ACHN (cell line): ENCODE results near the gene PRR30.
"Not testable (repeated sequence)": the region's sequence is repeated elsewhere in the genome, so short reads cannot be mapped to it uniquely, and the experiment has no call there.

Experiments used
- DNase-seq: peaks from one replicate; pipeline ENCODE4 v3.0.0-alpha.2; 2015
- in situ Hi-C: cut with HindIII; loops from 2 replicates; pipeline ENCODE4 v1.10.0; 2017; ENCODE audit warnings: low sequenced_read_pairs, low pct_ligation_motif_present, low pct_unique_long_range_greater_than_20kb

PRR30 gene

GRCh38 chr2:27139310-27139709 lies at the start of gene PRR30:
Gene PRR30, minus strand, starts transcription at chr2:27139410. Its CDS starts 1,081 bp downstream, at chr2:27138329.
- no peak for DNase-seq
- in situ Hi-C loops, result no loop called here

- DNase-seq, result no peak
- in situ Hi-C loops, result no loop called here
Observed at GRCh38 chr2:27186613-27187345, 47.6 kb upstream of the PRR30 start.

- DNase-seq, result no peak
- in situ Hi-C loops, result no loop called here
Observed at GRCh38 chr2:27185331-27186026, 46.3 kb upstream of the PRR30 start.

GRCh38 chr2:27184115-27184514 lies 44.9 kb upstream of the PRR30 start:
- DNase-seq, result no peak
- in situ Hi-C loops, result no loop called here

- in situ Hi-C loops, result no loop called here
- no peak for DNase-seq
Observed at GRCh38 chr2:27182346-27182745, 43.1 kb upstream of the PRR30 start.

GRCh38 chr2:27179344-27180000 lies 40.3 kb upstream of the PRR30 start:
- in situ Hi-C loops, result no loop called here
- no peak for DNase-seq

GRCh38 chr2:27178469-27178868 lies 39.3 kb upstream of the PRR30 start:
- in situ Hi-C loops, result no loop called here
- DNase-seq, result no peak

GRCh38 chr2:27177441-27178351 lies 38.5 kb upstream of the PRR30 start:
- in situ Hi-C loops, result no loop called here
- DNase-seq, result no peak

GRCh38 chr2:27175781-27176180 lies 36.6 kb upstream of the PRR30 start:
- DNase-seq, in situ Hi-C loops: not testable (repeated sequence)

GRCh38 chr2:27175330-27175729 lies 36.1 kb upstream of the PRR30 start:
- in situ Hi-C loops, result no loop called here
- no peak for DNase-seq

- in situ Hi-C loops, result no loop called here
- no peak for DNase-seq
Observed at GRCh38 chr2:27174638-27175037, 35.4 kb upstream of the PRR30 start.

GRCh38 chr2:27171351-27171848 lies 32.2 kb upstream of the PRR30 start:
- no peak for DNase-seq
- in situ Hi-C loops, result no loop called here

GRCh38 chr2:27170581-27171337 lies 31.5 kb upstream of the PRR30 start:
- no peak for DNase-seq
- in situ Hi-C loops, result no loop called here

- in situ Hi-C loops, result no loop called here
- no peak for DNase-seq
Observed at GRCh38 chr2:27164960-27165763, 26.0 kb upstream of the PRR30 start.

GRCh38 chr2:27162151-27163121 lies 23.2 kb upstream of the PRR30 start:
- in situ Hi-C loops, result no loop called here
- DNase-seq, result no peak

- in situ Hi-C loops, result no loop called here
- no peak for DNase-seq
Observed at GRCh38 chr2:27160191-27160590, 21.0 kb upstream of the PRR30 start.
